Stimulated activated CD4-positive, alpha-beta T cell treated with anti-CD3 and anti-CD28 coated beads, Interleukin-4, amount 100 ng/mL, for 4 hours (primary cell): ENCODE results near the gene DLGAP1.

Source experiments
- DNase-seq, 2 experiments: peaks; one replicate each; pipeline ENCODE4 v3.0.0-alpha.2; 2020

Gene DLGAP1

GRCh38 chr18:3923750-3924149, 531.4 kb downstream of the DLGAP1 start:
- no peak for DNase-seq

DNA sequence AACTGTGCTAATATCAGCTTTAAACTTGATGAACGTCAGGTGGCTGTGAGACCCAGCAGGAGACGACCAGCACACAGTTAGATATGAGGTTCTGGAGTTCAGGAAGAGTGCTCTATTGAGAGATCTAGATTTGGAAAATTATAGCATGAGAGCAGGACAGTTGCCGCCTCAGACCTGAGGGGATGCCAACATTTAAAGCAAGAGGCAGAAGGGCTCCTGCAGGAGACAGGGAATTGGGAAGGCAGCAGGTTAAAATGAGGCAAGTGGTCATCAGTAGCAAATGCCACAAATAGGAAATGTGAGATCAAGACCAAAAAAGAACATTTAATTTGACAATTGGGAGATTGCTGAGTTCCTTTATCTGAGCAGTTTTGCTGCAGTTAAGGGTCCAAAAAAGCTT, 533.3 kb downstream of the DLGAP1 start:
- no peak for DNase-seq

DNA sequence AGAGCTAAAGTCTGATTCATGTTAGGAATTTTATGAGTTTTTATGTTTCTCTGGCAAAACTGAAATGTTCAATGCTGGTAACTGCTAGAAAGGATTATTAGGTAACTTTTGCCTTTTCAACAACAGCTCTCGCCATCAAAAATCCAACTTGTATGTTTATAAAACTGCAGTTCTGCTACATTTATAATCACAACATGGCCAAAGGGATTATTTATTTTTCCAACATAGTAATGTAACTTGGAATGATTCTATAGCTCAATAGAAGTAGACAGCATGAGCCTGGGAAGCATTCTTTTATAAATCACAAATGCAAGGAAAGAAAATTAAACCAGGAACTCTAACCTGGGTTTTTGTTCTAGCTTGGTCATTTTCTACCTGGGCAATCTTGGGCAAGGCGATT, 534.3 kb downstream of the DLGAP1 start:
- no peak for DNase-seq

DNA sequence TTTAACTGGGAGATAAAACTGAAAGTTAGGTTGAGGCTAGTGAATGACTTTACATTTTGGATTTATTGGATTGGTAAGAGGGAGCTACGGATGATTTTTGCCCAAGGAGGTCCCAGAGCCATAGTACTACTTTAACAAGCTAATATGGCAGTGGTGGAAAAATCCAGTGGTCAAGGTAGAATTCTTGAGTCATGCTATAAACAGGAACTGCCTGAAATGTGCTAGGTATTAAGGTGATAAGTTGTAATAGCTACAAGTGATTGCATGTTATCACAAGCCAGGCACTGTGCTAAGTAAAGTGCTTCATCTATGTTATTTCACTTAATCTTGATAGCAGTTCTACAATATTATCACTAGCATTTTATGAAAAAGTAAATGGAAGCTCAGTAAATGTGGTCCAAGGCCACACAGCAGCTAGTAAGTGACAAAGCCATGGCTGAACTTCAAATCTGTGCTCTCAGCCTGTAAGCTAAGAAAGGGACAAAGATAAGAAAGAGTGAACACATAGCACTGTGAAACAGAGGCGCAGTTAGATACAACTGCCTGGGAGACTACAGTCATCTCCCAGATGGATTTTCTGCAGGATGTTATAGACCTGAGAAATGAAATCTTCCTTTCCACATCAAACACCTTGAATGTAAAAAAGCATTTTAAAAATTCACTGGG, 535.6 kb downstream of the DLGAP1 start:
- DNase-seq = no peak

DNA sequence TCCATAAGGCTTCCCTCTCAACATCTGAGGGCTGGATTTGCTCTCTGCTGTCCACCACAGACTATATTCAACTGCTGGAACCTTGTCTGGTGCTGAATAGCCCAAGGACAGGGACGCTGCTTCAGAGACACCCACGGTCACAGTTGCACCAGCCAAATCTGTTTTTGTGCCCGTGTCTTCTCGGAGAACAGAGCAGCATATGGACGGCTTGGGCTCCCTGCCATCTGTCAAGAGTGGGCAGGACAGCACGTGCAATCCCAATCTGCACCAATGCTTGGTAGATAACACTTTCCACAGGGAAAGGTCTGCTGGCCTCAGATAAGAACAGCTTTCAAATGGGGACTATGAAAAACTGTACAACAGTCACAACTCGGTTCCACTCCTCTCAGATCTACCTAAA, 539.0 kb downstream of the DLGAP1 start:
- no peak for DNase-seq

- no peak for DNase-seq
Observed at GRCh38 chr18:3914833-3915610, 540.1 kb downstream of the DLGAP1 start.

DNA sequence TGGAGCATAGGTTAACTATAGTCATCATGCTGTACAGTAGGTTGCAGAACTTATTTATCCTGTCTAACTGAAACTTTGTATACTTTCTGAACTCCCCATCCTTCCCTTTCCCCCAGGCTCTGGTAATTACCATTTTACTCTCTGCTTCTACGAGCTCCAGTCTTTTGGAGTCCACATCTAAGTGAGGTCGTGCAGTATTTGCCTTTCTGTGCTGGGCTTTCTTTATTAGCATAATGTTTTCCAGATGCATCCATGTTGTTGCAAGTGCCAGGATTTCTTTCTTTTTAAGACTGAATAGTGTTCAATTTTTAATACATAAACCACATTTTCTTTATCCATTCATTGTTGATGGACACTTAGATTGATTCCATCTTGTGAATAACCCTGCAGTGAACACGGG, 541.0 kb downstream of the DLGAP1 start:
- DNase-seq = no peak

GRCh38 chr18:3912705-3913104, 542.4 kb downstream of the DLGAP1 start:
- DNase-seq = no peak

- no peak for DNase-seq
Observed at GRCh38 chr18:3911413-3911812, 543.7 kb downstream of the DLGAP1 start.

- no peak for DNase-seq
Observed at GRCh38 chr18:3910512-3910911, 544.6 kb downstream of the DLGAP1 start.

DNA sequence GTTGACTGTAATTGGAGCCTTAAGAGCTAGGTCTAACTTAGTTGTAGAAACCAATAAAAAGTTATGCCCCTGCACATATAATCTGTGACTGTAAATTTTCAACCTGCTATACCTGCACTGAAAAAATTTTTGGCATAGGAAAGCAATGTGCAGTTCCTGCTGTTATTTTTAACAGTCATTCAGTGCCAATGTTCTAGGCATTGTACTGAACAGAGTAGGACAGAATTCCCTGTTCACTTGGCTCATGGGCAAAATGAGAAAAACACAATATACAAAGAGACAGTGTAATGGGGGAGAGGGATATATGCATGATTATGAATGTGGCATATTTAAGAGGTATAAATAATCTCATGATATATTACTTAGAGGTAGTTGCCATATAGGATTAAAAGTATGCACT, 547.2 kb downstream of the DLGAP1 start:
- DNase-seq = no peak

GRCh38 chr18:3906116-3906750, 548.9 kb downstream of the DLGAP1 start:
- no peak for DNase-seq

GRCh38 chr18:3903337-3903736, 551.8 kb downstream of the DLGAP1 start:
- no peak for DNase-seq

DNA sequence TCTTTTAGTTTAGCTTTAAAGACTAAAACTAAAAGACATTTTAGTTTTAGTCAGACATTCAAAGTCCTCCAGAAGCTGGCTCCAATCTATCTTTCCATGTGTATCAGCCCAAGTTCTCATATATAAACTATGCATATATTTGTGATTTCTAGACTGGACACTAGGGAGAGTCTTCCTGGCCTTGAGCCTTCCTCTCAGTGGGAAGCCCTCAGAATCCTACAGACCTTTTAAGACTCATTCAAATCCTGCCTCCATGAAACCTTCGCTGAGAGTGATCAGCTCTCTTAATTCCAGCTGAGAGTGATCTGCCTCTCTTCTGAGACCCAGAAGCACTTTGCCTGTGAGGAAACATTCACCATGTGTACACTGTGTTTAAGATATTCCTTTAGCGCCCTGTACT, 552.4 kb downstream of the DLGAP1 start:
- no peak for DNase-seq

GRCh38 chr18:3901811-3902210, 553.3 kb downstream of the DLGAP1 start:
- no peak for DNase-seq

GRCh38 chr18:3901042-3901441, 554.1 kb downstream of the DLGAP1 start:
- no peak for DNase-seq

- DNase-seq = no peak
Observed at GRCh38 chr18:3900327-3900726, 554.8 kb downstream of the DLGAP1 start.

- no peak for DNase-seq
Observed at GRCh38 chr18:3898861-3899613, 556.1 kb downstream of the DLGAP1 start.

- no peak for DNase-seq
Observed at GRCh38 chr18:3892152-3892551, 563.0 kb downstream of the DLGAP1 start.

GRCh38 chr18:3891245-3891644, 563.9 kb downstream of the DLGAP1 start:
- no peak for DNase-seq

GRCh38 chr18:3889803-3890202, 565.3 kb downstream of the DLGAP1 start:
- DNase-seq = no peak

- DNase-seq = no peak
Observed at GRCh38 chr18:3889121-3889520, 566.0 kb downstream of the DLGAP1 start.

DNA sequence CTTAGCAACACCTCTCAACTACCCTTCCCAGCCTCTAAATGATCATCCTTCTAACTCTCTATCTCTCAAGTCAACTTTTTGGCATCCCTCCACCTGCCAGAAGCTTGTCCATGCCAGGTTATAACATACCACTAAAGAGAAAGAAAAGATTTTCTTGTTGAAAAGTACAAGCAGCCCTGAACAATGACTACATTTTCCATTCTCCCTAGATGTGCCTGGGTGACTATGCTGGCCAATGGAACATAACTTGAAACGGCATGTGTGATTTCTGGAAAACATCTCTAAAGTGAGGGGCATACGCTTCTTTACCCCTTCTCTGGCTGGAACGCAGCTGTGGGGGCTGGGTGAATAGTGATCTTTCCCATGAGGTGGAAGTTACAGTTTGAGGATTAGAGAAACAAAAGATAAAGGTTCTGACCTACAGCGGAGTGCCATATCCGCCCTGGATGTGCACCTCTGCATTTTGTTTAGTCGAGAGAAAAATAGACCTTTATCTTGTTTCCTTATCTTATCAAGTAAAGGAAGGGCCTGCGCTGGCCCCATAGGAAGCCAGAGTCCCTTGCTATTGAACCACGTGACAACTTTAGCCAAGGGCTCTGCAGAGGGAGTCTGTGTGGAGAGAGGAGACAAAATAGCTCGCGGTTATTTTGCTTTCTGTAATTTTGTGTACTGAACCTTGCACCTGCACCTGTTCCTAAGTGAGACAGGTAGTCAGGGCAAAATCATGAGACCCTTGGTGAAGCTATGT, 568.4 kb downstream of the DLGAP1 start:
- DNase-seq = no peak
